Vagina (tissue), 2 donors: ENCODE measurements around the gene ANGEL1.

Source experiments
- POLR2A ChIP-seq, 2 donors: fragments of 450-650 bp; IDR thresholded peaks; one replicate each; pipeline ENCODE4 v1.6.1; 2017; ENCODE audit warnings: antibody characterized with exemption in 2 of 2, mild to moderate bottlenecking in 2 of 2, moderate library complexity in 2 of 2
- POLR2AphosphoS5 ChIP-seq, 2 donors: sonication (generic); formaldehyde crosslinking; IDR thresholded peaks; one replicate each; pipeline ENCODE4 v1.9.0; 2017; ENCODE audit warnings: antibody characterized with exemption in 2 of 2, mild to moderate bottlenecking in 2 of 2, low read depth in 1 of 2; ENCODE audit not compliant: insufficient read depth in 1 of 2
- TF ChIP-seq, protein P1 (sequence below), 3 experiments: fragments of 450-650 bp in 2 of 3; fragments of 200-600 bp in 1 of 3; sonication (generic) in 1 of 3; IDR thresholded peaks; one replicate each; pipeline ENCODE4 v1.5.1; 2017 to 2019; ENCODE audit warnings: antibody characterized with exemption in 3 of 3, mild to moderate bottlenecking in 2 of 3, moderate library complexity in 2 of 3

DNA sequence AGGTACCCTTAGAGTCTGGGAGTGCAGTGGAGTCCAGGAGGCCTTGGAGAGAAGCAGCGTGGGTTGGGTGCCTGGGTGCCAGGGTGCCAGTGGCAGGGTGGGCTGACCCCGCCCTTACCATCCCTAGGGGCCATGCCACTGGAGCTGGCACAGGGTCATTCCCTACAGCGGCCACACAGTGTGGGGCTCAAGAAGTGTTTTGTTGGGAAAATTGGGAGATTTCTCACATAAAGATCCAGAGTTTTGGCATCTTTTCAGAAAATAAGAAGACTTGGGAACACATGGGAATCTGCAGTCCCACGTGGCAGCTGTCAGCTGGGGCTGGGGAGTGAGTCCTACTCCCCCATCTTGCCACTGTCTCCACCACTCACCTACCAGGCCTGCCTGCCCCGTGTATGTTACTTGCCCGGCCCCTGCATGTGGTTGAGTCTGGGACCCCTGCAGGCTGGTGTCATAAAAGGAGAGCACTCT lies 47.2 kb downstream of the ANGEL1 start:
- TF ChIP-seq, protein P1, sequence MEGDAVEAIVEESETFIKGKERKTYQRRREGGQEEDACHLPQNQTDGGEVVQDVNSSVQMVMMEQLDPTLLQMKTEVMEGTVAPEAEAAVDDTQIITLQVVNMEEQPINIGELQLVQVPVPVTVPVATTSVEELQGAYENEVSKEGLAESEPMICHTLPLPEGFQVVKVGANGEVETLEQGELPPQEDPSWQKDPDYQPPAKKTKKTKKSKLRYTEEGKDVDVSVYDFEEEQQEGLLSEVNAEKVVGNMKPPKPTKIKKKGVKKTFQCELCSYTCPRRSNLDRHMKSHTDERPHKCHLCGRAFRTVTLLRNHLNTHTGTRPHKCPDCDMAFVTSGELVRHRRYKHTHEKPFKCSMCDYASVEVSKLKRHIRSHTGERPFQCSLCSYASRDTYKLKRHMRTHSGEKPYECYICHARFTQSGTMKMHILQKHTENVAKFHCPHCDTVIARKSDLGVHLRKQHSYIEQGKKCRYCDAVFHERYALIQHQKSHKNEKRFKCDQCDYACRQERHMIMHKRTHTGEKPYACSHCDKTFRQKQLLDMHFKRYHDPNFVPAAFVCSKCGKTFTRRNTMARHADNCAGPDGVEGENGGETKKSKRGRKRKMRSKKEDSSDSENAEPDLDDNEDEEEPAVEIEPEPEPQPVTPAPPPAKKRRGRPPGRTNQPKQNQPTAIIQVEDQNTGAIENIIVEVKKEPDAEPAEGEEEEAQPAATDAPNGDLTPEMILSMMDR (IDR thresholded peaks at IDR 0.05), result no peak
- TF ChIP-seq POLR2A (IDR thresholded peaks at IDR 0.05) (no peak), POLR2AphosphoS5 (IDR thresholded peaks at IDR 0.05; ENCODE audit: insufficient read depth in 1 of 2, low read depth in 1 of 2) (no peak)
